HepG2 (cell line): ENCODE results near the gene DPEP3. TPM values are rescaled to one million over a fixed set of nuclear protein-coding genes. Genes with fewer than 3 reads are reported as not detected.

Source experiments
- ATF4 ChIP-seq, 2 experiments: fragments of 450-650 bp in 1 of 2; sonication (generic) in 1 of 2; formaldehyde crosslinking; IDR thresholded peaks; 2 replicates each; pipeline versions ENCODE4 v1.5.0 to v1.8.0; 2020 to 2022; ENCODE audit warnings: mild to moderate bottlenecking in 1 of 2, missing genetic modification reagents in 1 of 2
- CBFB ChIP-seq: sonication (generic); formaldehyde crosslinking; IDR thresholded peaks from 2 replicates; pipeline ENCODE4 v1.4.0; 2020; ENCODE audit warnings: missing genetic modification reagents
- DNMT3B ChIP-seq: conservative IDR thresholded peaks from 2 replicates; pipeline ENCODE4 v1.6.1; 2016; ENCODE audit warnings: missing biosample characterization, control low read depth
- EP300 ChIP-seq, 3 experiments: sonication (generic) in 1 of 3; formaldehyde crosslinking in 1 of 3; IDR thresholded peaks; 2 replicates each; pipeline versions ENCODE4 v1.5.1 to v1.6.1; 2011 to 2020; ENCODE audit warnings: low read depth in 2 of 3, low read length in 2 of 3, borderline replicate concordance in 1 of 3, improper control_type of control experiment in 1 of 3, mild to moderate bottlenecking in 1 of 3, missing genetic modification reagents in 1 of 3, moderate library complexity in 1 of 3
- ETV6 ChIP-seq: sonication (generic); formaldehyde crosslinking; conservative IDR thresholded peaks from 2 replicates; pipeline ENCODE4 v1.4.0; 2020; ENCODE audit warnings: missing genetic modification reagents
- FOXM1 ChIP-seq: sonication (generic); formaldehyde crosslinking; IDR thresholded peaks from 2 replicates; pipeline ENCODE4 v1.5.0; 2020; ENCODE audit warnings: missing genetic modification reagents
- FOXO4 ChIP-seq: sonication (generic); formaldehyde crosslinking; conservative IDR thresholded peaks from 2 replicates; pipeline ENCODE4 v1.8.1; 2023; ENCODE audit warnings: missing genetic modification reagents
- GATAD2A ChIP-seq: IDR thresholded peaks from 2 replicates; pipeline ENCODE4 v1.6.1; 2016
- GFI1 ChIP-seq: sonication (generic); formaldehyde crosslinking; IDR thresholded peaks from 2 replicates; pipeline ENCODE4 v1.5.0; 2020; ENCODE audit warnings: missing genetic modification reagents, mild to moderate bottlenecking, borderline replicate concordance
- GTF2F1 ChIP-seq: fragments of 150-350 bp; IDR thresholded peaks from 2 replicates; pipeline ENCODE4 v1.6.1; 2014; ENCODE audit warnings: low read length
- MTF1 ChIP-seq: sonication (generic); formaldehyde crosslinking; IDR thresholded peaks from 2 replicates; pipeline ENCODE4 v1.5.0; 2020; ENCODE audit warnings: missing genetic modification reagents
- PCBP2 ChIP-seq: fragments of 200-400 bp; formaldehyde crosslinking; optimal IDR thresholded peaks from 2 replicates; pipeline ENCODE3; 2018; ENCODE audit warnings: low read length, low read depth; ENCODE audit not compliant: poor library complexity, severe bottlenecking
- SKIL ChIP-seq: sonication (generic); formaldehyde crosslinking; IDR thresholded peaks from 2 replicates; pipeline ENCODE4 v1.8.0; 2022; ENCODE audit warnings: missing genetic modification reagents, mild to moderate bottlenecking, moderate library complexity, borderline replicate concordance
- SMAD1 ChIP-seq: sonication (generic); formaldehyde crosslinking; IDR thresholded peaks from 2 replicates; pipeline ENCODE4 v1.4.0; 2020; ENCODE audit warnings: missing genetic modification reagents, low read depth, mild to moderate bottlenecking, borderline replicate concordance
- SRSF4 ChIP-seq: fragments of 200-400 bp; formaldehyde crosslinking; IDR thresholded peaks from one replicate; pipeline ENCODE4 v1.6.1; 2018; ENCODE audit warnings: mild to moderate bottlenecking, low read depth, low read length, moderate library complexity; ENCODE audit not compliant: poor library complexity, severe bottlenecking
- STAG1 ChIP-seq: sonication (generic); formaldehyde crosslinking; IDR thresholded peaks from 2 replicates; pipeline ENCODE4 v1.4.0; 2020; ENCODE audit warnings: missing genetic modification reagents
- ZBTB20 ChIP-seq: sonication (generic); formaldehyde crosslinking; IDR thresholded peaks from 2 replicates; pipeline ENCODE4 v1.8.1; 2023; ENCODE audit warnings: missing genetic modification reagents, low read depth, mild to moderate bottlenecking, borderline replicate concordance
- ZNF18 ChIP-seq: sonication (generic); formaldehyde crosslinking; IDR thresholded peaks from 2 replicates; pipeline ENCODE4 v1.8.0; 2022; ENCODE audit warnings: mild to moderate bottlenecking, missing genetic modification reagents; ENCODE audit not compliant: insufficient replicate concordance
- ZNF709 ChIP-seq: sonication (generic); formaldehyde crosslinking; IDR thresholded peaks from 2 replicates; pipeline ENCODE4 v1.5.0; 2020; ENCODE audit warnings: mild to moderate bottlenecking, missing genetic modification reagents
- ZNF784 ChIP-seq: sonication (generic); formaldehyde crosslinking; IDR thresholded peaks from 2 replicates; pipeline ENCODE4 v1.5.1; 2020; ENCODE audit warnings: missing genetic modification reagents, mild to moderate bottlenecking, borderline replicate concordance
- ZNF883 ChIP-seq: sonication (generic); formaldehyde crosslinking; IDR thresholded peaks from 2 replicates; pipeline ENCODE4 v1.5.1; 2020; ENCODE audit warnings: mild to moderate bottlenecking, missing genetic modification reagents; ENCODE audit errors: not compliant biosample characterization
- polyA plus RNA-seq, 8 experiments: library from polyadenylated mRNA; depleted of rRNA in 3 of 8; stranded (reverse) in 7 of 8; unstranded in 1 of 8; fragments of >200 nt; fragmentation: Illumina TruSeq in 4 of 8; extraction: Trizol in 4 of 8; gene quantifications; 2 replicates each; pipeline versions ENCODE4 v1.2.1 to v1.2.3, GENCODE V29; 2011 to 2016; ENCODE audit warnings: low read depth in 4 of 8, missing spikeins in 1 of 8, mixed read lengths in 1 of 8; ENCODE audit not compliant: insufficient read depth in 1 of 8
- total RNA-seq, 5 experiments: library from RNA; depleted of rRNA; stranded (reverse); fragments of >200 nt; fragmentation: Illumina TruSeq; extraction: Trizol; gene quantifications; 2 replicates each; pipeline ENCODE4 v1.2.3, GENCODE V29; 2016; ENCODE audit warnings: low read depth in 1 of 5

Gene DPEP3
- total and polyA plus RNA-seq, 2 of the 13 experiments (the other 11 are each of a cell fraction or from before 2014, with no cell fraction given), result not detected

- peak; percentile 58 for TF ChIP-seq SKIL (CRISPR knock-in tag)
- no peak for TF ChIP-seq SRSF4
- TF ChIP-seq CBFB (CRISPR knock-in tag), result no peak
- peak in 1 of 2 experiments; percentile 0; a peak in 1 of 4 replicates for TF ChIP-seq ATF4 (CRISPR knock-in tag; IDR thresholded peaks at IDR 0.05)
- no peak for TF ChIP-seq ZNF709
- TF ChIP-seq EP300 (IDR thresholded peaks at IDR 0.05; ENCODE audit: low read depth in 2 of 2, low read length in 2 of 2), result no peak
- TF ChIP-seq EP300 (CRISPR knock-in tag; IDR thresholded peaks at IDR 0.05; ENCODE audit: borderline replicate concordance), result no peak
- TF ChIP-seq GTF2F1, result no peak; the same call in 1 of the 2 replicates
- peak; percentile 99 for TF ChIP-seq FOXO4 (CRISPR knock-in tag)
- peak; percentile 54; the same call in 1 of the 2 replicates for TF ChIP-seq SMAD1 (CRISPR knock-in tag)
- TF ChIP-seq ZBTB20, result no peak
- TF ChIP-seq ZNF18 (CRISPR knock-in tag), result no peak
- TF ChIP-seq MTF1 (CRISPR knock-in tag), result 0 out of 2 replicates have a peak, but pooled peaks have one; percentile 10
- TF ChIP-seq FOXM1 (CRISPR knock-in tag), result no peak
- peak; percentile 7 for TF ChIP-seq PCBP2
- TF ChIP-seq ZNF883 (CRISPR knock-in tag), result no peak
- TF ChIP-seq GFI1 (CRISPR knock-in tag), result peak; percentile 68; the same call in 1 of the 2 replicates
- TF ChIP-seq ZNF784 (CRISPR knock-in tag), result no peak
- TF ChIP-seq ETV6 (CRISPR knock-in tag), result peak; percentile 14; the same call in 1 of the 2 replicates
- TF ChIP-seq STAG1, result 0 out of 2 replicates have a peak, but pooled peaks have one; percentile 28
- TF ChIP-seq DNMT3B (CRISPR knock-in tag), result no peak
- no peak for TF ChIP-seq GATAD2A (CRISPR knock-in tag)
Observed at GRCh38 chr16:67936124-67936879, 44.0 kb downstream of the DPEP3 start, which contains the start of gene PSMB10 (continued).
